GM18499 (cell line): ENCODE data around the gene COX19.
"Not testable (repeated sequence)": the region's sequence is repeated elsewhere in the genome, so short reads cannot be mapped to it uniquely, and the experiment has no call there.

Experiments used
- ATAC-seq: cut with Tn5 transposase; IDR thresholded peaks from one replicate; pipeline ENCODE4 v1.9.1; 2021; ENCODE audit warnings: moderate number of reproducible peaks; ENCODE audit not compliant: insufficient read depth, unreplicated experiment

COX19 gene

DNA sequence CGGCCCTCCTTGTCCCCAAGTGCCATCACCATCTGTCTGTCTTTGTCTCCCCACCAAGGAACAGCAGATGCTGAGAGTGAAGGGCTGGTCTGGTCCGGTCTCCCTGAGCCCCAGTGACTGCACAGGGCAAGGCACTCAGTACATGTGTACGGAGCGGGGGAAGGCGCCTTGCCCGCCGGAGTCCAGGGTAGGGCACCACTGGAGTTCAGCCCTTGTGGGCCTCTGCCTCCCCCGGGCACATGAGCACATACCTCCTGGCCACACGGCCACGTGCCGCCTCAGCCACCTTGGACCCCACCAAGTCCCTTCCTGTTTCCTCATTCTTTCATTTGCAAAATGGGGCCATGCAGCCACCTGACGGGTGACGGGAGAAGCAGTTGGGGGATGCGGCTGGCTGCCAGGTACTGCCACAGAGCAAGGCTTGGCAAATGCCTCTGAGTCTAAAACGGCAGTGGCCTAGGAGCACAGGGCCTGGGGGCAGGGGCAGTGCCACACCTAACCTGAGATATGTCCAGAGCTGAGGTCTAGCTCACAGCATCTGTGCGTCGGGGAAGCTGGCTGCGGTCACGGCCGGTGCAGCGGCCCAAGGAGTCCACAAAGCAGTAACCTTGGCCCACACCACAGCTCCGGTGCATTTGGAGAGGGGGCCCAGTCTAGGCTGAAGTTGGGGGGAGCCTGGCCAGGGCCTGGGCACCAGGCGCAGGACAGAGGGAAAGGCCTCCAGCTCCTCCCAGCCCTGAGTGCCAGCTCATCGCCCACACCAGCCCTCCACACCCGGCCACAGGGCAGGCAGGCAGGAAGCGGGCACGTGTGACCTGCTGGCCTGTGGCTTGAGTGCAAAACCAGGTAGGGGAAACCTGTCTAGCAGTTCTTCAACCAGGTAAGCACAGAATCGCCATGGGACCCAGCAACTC lies 26.1 kb downstream of the COX19 start:
- no peak for ATAC-seq

DNA sequence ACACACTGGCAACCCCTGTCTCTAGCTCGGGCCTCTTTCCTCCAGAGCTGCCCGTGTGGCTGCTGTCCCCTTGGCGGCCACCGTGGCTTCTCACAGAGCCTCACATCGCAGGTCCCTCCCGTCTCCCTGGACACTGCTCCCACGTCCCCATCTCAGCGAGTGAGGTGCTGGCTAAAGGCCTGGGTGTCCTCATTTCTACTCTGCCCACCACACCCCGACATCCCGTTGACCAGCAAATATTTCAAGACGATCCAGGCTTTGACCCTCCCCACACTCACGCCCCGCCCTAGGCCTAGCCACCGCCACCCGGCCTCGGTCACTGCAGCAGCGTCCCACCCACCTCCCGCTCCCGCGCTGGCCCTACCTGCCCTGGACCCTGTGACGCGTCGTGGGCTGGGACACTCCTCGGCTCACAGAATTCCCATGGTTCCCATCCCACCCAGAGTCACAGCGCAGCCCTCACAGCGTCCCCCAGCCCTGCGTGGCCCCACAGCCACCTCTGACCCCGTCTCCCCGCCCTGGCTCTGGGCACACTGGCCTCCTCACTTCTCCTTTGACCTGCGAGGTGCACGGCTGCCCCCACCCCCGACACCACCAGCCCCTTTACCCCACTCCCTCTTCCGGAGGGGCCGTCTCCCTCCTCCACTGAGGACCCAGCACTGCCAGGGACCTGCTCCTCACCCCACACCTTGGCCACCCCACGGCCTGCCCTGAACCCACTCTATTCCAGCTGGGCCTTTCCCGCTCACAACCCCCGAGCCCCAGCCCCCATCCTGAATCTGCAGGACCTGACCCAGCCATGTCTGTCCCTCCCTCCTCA lies 27.7 kb downstream of the COX19 start:
- no peak for ATAC-seq

DNA sequence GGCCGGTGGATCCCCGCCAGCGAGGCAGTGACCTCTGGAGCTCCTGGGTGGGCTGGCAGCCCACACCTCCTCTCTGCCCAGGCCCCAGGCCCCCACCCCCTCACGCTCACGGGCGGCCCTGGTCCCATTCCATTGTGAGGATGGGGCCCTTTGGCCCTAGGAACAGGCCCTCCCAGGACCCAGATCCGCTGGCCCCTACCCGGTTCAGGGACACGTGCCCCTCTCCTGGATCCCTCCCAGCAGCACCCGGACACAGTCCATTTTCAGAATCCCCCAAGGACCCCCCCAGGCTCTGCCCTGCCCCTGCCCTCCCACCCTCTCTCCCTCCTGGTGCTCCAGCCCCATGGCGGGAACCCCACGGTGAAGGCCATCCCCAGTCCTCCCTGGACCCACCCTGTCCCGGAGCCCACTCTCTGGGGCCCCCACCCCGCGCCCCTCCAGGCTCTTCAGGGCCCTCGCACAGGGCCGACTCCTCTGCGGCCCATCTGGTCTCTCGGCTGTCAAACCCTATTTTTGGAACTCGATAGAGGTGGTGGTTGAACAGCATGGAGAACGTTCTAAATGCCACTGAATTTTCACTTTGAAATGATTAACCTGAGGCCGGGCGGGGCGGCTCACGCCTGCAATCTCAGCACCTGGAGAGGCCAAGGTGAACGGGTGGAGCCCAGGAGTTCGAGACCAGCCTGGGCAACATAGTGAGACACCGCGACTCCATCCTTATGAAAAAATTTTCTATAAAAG lies 28.9 kb downstream of the COX19 start:
- no peak for ATAC-seq

GRCh38 chr7:945556-946255 lies 29.6 kb downstream of the COX19 start:
- ATAC-seq = no peak

GRCh38 chr7:945147-945555 lies 30.2 kb downstream of the COX19 start:
- ATAC-seq = no peak

DNA sequence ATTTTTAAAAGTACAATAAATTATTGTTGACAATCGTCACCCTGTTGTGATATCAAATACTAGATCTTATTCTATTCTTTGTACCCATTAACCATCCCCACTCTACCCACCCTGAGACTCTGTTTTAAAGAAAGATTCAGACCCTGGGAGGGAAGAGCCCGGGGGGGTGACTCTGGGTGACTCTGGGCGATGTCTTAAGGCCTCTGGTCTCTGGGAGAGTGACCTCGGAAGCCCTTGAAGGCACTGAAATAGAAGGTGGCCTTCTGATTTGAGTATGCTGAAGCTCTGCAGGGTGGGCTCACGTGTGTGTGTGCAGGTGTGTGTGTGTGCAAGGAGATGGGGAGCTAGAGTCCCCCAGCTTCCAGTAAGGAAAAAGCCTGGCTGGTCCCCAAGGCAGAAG lies 30.6 kb downstream of the COX19 start:
- ATAC-seq = no peak

DNA sequence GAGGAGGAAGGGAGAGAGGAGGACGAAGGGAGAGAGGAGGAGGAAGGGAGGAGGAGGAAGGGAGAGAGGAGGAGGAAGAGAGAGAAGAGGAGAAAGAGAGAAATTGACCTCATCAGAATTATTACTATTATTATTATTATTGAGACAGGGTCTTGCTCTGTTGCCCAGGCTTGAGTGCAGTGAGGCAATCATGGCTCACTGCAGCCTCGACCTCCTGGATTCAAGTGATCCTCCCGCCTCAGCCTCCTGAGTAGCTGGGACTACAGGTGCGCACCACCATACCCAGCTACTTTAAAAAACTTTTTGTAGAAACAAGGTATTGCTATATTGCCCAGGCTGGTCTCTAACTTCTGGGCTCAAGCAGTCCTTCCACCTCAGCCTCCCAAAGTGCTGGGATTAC lies 31.6 kb downstream of the COX19 start:
- ATAC-seq = not testable (repeated sequence)

- no peak for ATAC-seq
These were observed 34.5 kb downstream of the COX19 start for GRCh38 chr7:940599-941408.

DNA sequence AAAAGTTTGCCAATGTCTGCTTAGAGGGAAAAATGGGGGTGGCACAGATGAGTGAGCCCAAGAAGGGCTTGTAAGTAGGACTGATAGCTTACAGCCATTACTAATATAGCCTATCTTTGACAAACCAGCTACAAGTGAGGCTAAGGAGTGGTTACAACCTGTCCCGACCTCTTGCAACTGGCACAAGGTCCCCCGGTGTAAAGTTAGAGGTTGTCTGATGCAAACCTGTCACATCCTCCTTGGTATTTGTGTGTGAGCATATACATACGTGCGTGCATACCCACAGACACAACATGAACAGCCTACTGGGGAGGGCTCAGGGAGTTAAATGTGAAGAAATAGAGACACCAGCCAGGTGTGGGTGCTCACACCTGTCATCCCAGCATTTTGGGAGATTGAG lies 35.5 kb downstream of the COX19 start:
- ATAC-seq = no peak

DNA sequence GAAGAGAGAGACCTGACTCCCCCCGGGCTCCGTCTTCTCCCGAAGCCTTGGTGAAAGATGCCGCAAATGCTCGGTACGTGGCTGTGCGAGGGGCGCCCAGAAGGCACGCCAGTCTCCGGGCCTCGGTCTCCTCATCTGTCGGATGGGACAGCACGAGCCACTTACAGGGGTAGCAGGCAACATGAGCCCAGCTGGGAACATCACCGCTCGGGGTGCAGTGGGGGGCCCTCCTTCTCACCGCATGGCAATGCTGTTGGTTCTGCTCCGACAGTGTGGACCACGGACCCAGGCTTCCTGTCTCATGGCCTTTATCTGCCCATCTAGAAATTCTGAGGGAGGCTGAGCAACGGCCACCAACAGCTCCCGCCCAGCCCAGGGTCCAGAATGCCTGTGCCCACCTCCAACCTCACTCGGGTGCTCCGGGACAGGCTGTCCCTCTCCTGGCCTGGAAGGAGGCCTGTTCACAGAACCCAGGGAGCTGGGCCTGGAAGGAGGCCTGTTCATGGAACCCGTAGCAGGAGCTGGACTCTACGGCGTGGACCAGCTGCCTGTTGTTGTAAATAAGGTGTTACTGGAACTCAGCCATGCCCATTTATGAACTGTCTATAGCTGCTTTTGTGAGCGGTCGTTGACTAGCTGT lies 36.7 kb downstream of the COX19 start:
- ATAC-seq = no peak

- no peak for ATAC-seq
These were observed 37.4 kb downstream of the COX19 start for GRCh38 chr7:937856-938484.

DNA sequence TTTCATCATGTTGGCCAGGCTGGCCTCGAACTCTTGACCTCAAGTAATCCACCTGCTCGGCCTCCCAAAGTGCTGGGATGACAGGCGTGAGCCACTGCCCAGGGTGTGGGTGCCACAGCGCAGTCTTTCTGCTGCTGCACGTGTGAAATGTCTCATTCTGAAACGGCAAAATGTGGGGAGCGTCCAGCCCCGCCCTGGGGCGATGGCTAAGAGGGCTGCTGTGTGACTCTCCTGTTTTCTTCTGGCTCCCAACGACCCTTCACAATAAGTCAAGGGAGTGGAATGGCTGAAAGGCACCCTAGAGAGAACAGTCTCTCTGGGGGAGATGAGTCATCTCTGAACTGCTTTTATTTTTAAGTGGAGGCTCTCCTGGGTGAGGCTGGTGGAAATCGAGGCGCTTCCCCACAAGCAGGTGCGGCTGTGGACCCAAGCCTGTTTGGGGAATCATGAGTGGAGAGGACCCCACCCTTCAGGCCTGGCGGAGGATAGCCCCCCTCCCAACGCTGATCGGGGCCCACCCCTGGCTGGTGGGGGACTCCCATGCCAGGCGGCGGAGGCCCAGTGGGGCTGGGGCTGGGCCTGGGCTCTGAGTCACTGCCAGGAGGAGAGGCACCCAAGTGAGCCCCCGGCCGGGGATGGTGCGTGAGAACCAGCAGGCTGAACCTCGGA lies 38.8 kb downstream of the COX19 start:
- peak; percentile 62 for ATAC-seq

GRCh38 chr7:935874-936385 lies 39.4 kb downstream of the COX19 start:
- ATAC-seq = no peak

GRCh38 chr7:935164-935873 lies 40.0 kb downstream of the COX19 start:
- no peak for ATAC-seq

- no peak for ATAC-seq
These were observed 40.7 kb downstream of the COX19 start for GRCh38 chr7:934469-935163.

GRCh38 chr7:932651-932975 lies 42.7 kb downstream of the COX19 start:
- no peak for ATAC-seq
